ENCODE data around the gene C1orf210.

Gene C1orf210

DNA sequence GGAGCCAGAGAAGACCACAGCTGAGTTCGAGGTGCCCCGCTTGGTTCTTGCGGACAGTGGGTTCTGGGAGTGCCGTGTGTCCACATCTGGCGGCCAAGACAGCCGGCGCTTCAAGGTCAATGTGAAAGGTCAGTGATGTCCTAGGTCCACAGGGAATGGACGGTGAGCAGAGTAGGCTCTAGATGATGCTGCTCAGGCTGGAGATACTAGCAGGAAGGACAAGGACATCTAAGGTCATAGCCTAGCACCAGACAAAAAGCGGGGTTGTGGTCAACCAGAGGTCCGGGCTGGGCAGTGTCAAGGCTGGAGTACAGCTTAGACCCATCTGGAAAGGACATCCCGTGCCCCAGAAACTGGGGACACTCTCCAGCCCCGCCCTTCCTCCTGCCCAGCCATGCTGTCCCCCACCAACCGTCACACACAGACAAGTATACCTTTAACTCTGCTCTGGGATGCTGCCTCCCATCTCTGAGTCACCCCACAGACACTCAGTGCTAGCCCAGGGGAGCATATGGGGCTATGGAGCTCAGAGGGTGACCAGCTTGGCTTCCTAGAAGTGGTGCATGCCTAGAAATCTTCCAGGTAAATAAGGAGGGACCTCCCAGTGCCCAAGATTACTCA, 24.1 kb upstream of the C1orf210 start:
- Histone ChIP-seq H3K4me3 (ENCODE audit: low read depth, low read length) (no peak overlapping the region), H3K27me3 (ENCODE audit: insufficient read depth, low read depth, severe bottlenecking) (no peaks in the 10 kb centered on the region), H3K9me3 (ENCODE audit: severe bottlenecking) (no peaks in the 10 kb centered on the region), H3K27ac (no peak overlapping the region), H3K36me3 (no peaks in the 10 kb centered on the region)
- no peak for TF ChIP-seq CTCF (IDR thresholded peaks at IDR 0.05; ENCODE audit: low read depth, low read length)
- DNase-seq, result no peak

GRCh38 chr1:43308635-43309404, 23.4 kb upstream of the C1orf210 start:
- DNase-seq, result no peak
- no peaks in the 10 kb centered on the region for H3K9me3 ChIP-seq (ENCODE audit: severe bottlenecking)
- no peaks in the 10 kb centered on the region for H3K36me3 ChIP-seq
- no peaks in the 10 kb centered on the region for H3K27me3 ChIP-seq (ENCODE audit: insufficient read depth, low read depth, severe bottlenecking)
- no peak overlapping the region for H3K4me3 ChIP-seq (ENCODE audit: low read depth, low read length)
- H3K27ac ChIP-seq, result no peak overlapping the region
- TF ChIP-seq CTCF (IDR thresholded peaks at IDR 0.05; ENCODE audit: low read depth, low read length), result no peak

GRCh38 chr1:43307458-43308158, 22.2 kb upstream of the C1orf210 start:
- DNase-seq, result no peak
- Histone ChIP-seq H3K36me3 (no peaks in the 10 kb centered on the region), H3K9me3 (ENCODE audit: severe bottlenecking) (no peaks in the 10 kb centered on the region), H3K4me3 (ENCODE audit: low read depth, low read length) (no peak overlapping the region), H3K27ac (no peak overlapping the region), H3K27me3 (ENCODE audit: insufficient read depth, low read depth, severe bottlenecking) (no peaks in the 10 kb centered on the region)
- no peak for TF ChIP-seq CTCF (IDR thresholded peaks at IDR 0.05; ENCODE audit: low read depth, low read length)

DNA sequence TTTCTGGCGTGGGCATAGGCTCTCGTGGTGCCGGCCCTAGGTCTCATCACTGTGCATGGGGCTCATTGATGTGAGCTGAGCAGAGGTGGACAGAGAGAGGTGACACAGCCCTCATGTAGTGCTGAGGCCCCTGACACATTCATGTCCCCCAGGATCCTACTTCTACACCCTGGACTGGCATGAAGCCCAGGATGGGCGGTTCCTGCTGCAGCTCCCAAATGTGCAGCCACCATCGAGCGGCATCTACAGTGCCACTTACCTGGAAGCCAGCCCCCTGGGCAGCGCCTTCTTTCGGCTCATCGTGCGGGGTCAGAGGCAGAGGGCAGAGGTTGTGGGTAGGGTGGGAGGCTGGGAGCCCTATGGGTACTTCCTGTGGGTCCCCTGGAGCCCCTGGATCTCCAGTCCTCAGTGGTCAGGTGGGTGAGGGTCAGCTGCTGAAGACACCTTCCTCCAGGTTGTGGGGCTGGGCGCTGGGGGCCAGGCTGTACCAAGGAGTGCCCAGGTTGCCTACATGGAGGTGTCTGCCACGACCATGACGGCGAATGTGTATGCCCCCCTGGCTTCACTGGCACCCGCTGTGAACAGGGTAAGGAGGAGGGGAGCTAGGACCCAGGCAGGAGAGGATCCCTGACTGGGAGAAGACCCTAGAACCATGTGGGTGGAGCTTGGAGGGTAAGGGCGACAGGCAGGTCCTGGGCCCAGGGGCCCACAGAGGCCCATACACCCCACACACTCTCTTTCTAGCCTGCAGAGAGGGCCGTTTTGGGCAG, 21.5 kb upstream of the C1orf210 start:
- no peak overlapping the region for H3K4me3 ChIP-seq (ENCODE audit: low read depth, low read length)
- no peaks in the 10 kb centered on the region for H3K27me3 ChIP-seq (ENCODE audit: insufficient read depth, low read depth, severe bottlenecking)
- no peaks in the 10 kb centered on the region for H3K36me3 ChIP-seq
- no peaks in the 10 kb centered on the region for H3K9me3 ChIP-seq (ENCODE audit: severe bottlenecking)
- no peak overlapping the region for H3K27ac ChIP-seq
- DNase-seq, result no peak
- TF ChIP-seq CTCF (IDR thresholded peaks at IDR 0.05; ENCODE audit: low read depth, low read length), result no peak

DNA sequence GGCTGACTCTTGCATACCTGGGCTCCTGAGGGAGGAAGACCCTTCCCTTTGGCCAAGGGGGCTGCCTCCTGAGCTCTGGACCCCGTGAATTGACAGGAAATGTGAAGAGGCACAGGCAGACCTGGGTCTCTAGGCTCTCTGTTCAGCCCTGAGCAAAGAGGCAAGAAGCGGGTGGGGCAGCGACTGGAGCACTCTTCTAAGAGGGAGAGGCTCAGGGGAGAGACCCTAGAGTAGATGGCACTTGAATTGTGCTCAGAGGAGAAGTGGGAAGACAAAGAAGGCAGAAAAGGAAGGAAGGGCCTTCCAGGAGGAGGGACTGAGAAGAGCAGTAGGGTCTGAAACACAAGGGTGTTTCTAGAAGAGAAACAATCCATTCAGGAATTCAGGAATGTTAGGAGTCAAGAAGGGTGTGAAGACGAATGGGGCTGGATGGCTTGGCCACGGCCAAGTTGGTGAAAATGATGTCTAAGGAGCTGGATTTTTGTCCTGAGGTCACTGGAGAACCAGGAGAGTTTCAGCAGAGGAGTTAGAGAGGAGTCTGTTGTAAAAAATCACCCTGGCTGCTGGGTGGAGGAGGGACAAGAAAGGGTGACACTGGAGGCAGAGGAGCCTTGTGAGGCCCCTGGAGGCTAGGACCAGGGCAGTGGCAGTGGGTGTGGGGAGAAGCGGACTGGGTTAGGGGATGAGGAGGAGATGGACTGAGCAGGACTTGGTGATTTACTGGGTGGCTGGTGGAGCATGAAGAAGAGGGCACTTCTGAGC, 20.7 kb upstream of the C1orf210 start:
- H3K9me3 ChIP-seq (ENCODE audit: severe bottlenecking), result no peaks in the 10 kb centered on the region
- H3K27me3 ChIP-seq (ENCODE audit: insufficient read depth, low read depth, severe bottlenecking), result no peaks in the 10 kb centered on the region
- no peak overlapping the region for H3K4me3 ChIP-seq (ENCODE audit: low read depth, low read length)
- no peaks in the 10 kb centered on the region for H3K36me3 ChIP-seq
- DNase-seq, result no peak
- no peak for TF ChIP-seq CTCF (IDR thresholded peaks at IDR 0.05; ENCODE audit: low read depth, low read length)
- no peak overlapping the region for H3K27ac ChIP-seq

Measured in WERI-Rb-1 (cell line).